Suprapubic skin (tissue), 4 donors: ENCODE results near the gene DOLPP1.

Experiments
- CTCF ChIP-seq, 2 donors: fragments of 200-600 bp in 1 of 2; fragments of 450-650 bp in 1 of 2; sonication (generic) in 1 of 2; IDR thresholded peaks; one replicate each; pipeline ENCODE4 v1.5.1; 2016 to 2019; ENCODE audit warnings: antibody characterized with exemption in 2 of 2, mild to moderate bottlenecking in 1 of 2, moderate library complexity in 1 of 2
- EP300 ChIP-seq: sonication (generic); formaldehyde crosslinking; IDR thresholded peaks from one replicate; pipeline ENCODE4 v1.6.1; 2017; ENCODE audit warnings: antibody characterized with exemption
- POLR2A ChIP-seq, 2 donors: fragments of 450-650 bp; IDR thresholded peaks; one replicate each; pipeline ENCODE4 v1.6.1; 2017; ENCODE audit warnings: antibody characterized with exemption in 2 of 2, mild to moderate bottlenecking in 2 of 2, moderate library complexity in 2 of 2
- POLR2AphosphoS5 ChIP-seq, 3 donors: sonication (generic); formaldehyde crosslinking; IDR thresholded peaks; one replicate each; pipeline ENCODE4 v1.6.1; 2017; ENCODE audit warnings: antibody characterized with exemption in 3 of 3

GRCh38 chr9:129052592-129052991, 28.3 kb upstream of the DOLPP1 start:
- TF ChIP-seq CTCF (IDR thresholded peaks at IDR 0.05) (no peak), POLR2A (IDR thresholded peaks at IDR 0.05) (no peak), POLR2AphosphoS5 (IDR thresholded peaks at IDR 0.05) (no peak), EP300 (no peak)
